ENCODE measurements around the gene SLC9A9.
"Not testable (repeated sequence)": the region's sequence is repeated elsewhere in the genome, so short reads cannot be mapped to it uniquely, and the experiment has no call there.

The SLC9A9 gene

DNA sequence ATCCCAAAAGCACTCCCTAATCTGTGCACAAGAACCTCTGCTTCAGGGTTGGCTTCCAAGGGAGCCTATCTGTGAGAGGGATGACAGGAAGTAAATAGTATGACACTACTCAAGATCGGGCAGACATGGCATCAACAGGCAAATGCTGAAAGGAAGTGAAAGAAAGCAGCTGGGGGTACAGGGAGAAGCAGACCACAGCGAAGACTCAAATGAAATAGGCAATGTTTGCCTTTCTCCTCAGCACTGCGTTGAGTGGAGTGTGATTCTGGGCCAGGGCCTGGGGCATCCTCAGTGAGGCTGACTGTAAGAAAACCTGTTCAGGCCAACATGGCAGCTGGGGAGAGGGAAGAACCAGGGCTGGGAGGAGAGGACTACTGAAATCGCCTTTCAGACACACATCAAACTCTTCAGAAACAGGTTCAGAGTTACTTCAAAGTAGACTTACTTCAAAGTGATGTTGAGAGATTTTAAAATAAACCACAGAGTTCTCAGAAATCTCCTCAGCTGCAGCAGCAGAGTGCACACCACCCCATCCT, 96.6 kb downstream of the SLC9A9 start:
- DNase-seq: peak; percentile 21

DNA sequence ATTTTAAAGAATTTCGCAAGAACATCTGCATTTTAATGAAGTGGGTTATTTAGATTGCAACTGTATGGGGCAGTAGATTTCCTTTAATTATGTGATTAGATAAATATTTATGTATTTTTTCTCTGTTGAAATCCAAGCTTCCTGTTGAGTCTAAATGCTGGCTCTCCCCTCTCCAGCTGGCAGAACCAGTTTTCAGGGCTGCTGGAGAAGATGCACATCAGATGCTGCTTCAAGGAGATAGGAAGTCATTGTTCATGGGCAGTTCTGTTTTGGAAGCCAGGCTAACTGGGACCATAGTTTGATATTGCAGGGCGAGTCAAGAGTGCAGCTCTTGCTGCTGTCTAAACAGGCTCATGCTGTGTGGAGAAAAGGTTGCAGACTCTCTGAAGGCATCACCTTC, 97.4 kb downstream of the SLC9A9 start:
- DNase-seq: no peak

DNA sequence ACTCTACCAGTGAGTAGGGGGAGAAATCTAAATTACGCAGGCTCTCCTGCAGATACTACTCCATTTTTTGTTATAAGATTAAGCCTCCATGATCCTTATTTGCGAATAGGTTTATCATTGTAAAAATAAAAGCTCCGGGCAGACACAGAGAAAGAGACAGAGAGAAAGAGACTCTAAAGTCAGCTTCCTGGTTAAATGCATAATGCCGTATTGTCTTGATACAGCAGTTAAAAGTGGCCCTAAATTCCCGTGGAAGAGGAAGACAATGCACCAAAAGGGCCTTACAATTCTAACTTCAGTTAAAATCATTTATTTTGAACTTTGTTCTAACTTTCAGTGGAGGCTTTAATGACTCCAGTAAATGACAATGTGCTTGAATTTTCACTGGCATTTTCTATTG, 98.3 kb downstream of the SLC9A9 start:
- no peak for DNase-seq

DNA sequence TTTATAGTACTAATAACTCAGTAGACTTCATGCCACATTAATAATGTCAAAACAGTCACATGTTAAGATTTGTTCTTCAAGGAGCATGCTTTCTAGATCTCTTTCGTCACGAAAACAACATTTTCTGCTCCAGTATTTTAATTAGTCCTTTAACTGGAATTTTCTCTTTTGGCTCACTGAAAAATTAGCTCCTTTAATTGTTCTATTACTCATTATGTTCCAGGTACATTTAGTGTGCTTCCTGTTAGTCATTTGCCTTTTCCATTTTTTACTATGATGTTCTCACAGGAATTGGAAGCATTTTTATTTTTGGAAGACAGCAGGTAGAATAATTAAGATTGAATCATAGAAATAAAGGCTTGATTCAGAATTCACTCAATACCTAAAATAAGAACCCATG, 111.2 kb downstream of the SLC9A9 start:
- no peak for DNase-seq

DNA sequence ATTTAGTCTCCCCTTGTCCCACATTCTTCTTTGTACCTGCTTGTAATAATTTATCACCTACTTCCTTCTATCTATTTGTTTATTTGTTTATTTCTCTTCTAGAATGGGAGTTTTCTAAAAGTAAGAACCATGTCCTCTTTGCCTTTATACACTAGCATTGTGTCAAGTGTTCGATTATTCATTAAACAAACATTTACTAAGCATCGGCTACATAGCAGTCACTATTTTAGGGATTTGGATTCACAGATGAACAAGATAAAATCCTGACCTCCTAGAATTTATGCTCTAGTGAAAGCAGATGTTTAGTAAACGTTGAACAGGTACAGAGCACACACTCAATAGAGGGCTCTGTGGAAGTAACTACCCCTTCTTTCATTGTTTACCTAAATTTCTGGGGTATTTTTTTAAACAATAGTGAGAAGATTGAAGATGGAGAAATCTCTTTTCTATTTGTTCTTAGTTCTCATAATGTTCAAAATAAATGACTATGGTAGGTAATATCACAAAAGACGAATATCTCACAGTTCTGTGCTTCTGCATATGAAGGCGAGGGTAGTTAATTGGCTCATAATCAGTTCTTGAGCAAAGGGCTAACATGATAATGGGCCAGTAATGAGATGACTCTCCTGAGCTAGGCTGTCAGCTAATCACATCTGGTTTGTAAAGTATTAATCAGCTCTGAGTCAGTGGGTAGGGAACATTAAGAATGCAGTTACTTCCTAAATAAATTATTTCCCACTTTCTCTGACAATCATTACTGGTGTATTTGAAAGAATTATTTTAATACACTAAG, 111.9 kb downstream of the SLC9A9 start:
- DNase-seq: no peak

DNA sequence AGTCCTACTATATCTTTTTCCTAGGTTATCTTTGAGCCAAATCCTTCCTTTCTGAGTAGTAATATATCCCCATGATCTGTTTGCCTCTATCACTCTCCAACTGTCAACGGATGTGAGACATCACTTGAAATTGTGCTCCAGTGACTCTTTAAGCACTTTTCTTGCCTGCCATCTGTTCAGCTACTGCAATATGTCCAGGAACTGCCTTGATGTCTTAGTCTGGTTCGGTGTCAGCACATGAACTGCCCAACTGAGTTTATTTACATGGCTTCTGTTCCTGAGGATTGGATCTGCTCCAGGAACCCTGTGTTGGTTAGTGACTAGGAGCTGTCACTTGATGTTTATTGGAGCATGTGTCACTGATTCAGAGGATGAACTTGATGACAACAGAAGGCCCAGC, 116.5 kb downstream of the SLC9A9 start:
- DNase-seq: no peak

DNA sequence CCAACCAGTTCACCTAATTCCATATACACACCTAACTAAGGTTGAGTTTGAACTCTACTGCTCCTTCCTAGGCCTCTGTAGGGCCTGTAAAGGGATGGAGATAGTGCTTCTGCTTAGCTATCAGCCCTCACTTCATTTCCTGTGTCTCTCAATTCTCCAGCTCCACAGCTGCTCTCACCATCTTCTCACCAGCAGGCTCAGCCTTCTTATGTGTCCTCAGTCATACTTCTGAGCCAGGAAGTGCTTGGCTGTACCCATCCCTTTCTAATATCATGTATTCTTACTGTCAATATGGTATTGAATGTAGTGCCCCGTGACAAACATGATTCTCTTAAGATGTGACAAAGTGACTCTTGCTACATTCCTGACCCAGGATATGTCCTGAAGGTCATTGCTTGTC, 116.9 kb downstream of the SLC9A9 start:
- no peak for DNase-seq

DNA sequence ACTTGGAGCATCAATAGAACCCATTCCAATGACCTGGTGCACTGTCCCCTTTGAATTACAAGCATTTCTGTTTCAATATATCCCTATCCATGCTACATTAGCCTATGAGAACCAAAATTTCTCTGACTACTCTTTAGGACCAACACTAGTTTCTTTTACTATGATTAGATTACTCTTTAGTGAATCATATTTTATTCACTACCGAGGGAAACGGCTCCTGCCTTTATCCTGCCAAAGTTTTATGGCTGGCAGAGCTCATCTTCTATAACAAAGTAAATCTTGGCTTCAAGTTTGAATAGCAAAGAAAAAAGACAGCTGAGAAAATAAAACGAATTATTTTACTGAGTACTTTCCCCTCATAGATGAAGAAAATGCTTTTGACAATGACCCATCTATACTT, 120.9 kb downstream of the SLC9A9 start:
- DNase-seq: no peak

DNA sequence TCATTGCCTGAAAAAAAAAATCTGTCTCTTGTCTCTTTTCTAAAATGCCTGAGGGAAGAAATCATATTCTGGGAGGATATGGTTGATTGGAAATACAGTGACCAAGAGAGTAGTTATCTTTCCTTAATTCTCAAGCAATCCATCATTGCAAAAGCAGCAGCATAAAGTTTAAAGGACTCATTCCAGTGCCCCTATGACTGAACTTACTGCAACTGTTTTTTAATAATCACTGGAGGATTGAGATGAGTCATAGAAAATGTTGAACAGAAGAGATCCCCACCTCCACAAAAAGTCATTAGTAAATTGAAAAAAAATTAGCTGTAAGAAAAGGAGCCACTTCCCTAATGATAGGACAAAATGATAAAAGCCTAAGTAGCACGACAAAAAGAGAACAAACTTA, 121.5 kb downstream of the SLC9A9 start:
- no peak for DNase-seq

DNA sequence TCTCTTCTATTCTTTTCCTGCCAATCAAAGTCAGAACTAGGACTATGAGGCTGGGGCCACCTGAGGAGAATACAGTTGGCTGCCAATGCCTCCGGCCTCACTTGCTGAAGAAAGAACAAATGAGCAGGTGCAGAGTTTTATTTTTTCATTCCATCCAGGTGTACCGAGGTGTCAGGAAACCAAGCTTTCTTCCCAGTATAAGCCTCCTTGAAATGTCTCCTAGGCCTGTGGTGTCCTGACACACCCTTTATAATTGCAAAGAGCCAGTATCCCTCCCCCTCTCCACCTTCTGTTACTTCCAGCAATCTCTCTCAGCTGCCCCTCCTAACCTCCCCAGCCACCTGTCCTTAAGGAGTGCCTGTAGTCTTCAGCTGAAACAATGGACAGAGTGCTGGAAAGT, 127.9 kb downstream of the SLC9A9 start:
- DNase-seq: no peak

DNA sequence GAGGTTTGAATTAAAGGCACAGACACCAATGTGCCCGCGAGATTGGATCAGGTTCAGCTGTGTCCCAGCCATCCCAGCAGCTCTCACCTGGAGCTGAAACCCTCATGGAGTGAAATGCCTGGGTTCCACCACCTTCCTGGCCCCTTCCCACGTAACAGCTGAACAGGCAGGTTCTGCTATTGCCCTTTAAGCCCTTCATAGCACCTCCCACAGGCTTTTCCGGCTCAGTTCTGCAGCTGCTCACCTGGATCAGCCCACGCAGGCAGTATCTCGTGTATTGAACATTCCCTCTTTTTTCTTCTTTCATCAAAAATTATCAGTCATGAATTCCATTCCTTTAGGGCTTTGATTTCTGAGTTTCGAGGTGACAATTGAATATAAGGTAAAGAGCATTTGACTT, 129.8 kb downstream of the SLC9A9 start:
- no peak for DNase-seq

DNA sequence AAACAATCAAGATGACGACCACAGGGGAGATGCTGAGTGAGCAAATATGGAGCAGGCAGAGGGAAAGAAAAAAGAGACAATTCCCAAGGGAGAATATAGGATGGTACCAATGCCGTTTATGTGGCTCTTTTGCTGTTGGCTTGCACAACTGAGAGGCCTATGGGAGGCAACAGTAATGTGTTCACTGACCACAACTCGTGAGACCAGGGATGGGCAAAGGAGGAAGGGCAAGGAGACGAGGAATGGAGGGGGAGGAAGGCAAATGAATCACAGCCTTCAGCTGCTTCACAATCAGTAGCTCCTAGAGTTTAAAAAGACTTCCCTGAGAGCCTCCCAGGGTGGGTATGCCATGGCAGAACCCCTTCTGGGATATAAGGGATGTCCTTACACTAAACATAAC, 131.5 kb downstream of the SLC9A9 start:
- DNase-seq: no peak

DNA sequence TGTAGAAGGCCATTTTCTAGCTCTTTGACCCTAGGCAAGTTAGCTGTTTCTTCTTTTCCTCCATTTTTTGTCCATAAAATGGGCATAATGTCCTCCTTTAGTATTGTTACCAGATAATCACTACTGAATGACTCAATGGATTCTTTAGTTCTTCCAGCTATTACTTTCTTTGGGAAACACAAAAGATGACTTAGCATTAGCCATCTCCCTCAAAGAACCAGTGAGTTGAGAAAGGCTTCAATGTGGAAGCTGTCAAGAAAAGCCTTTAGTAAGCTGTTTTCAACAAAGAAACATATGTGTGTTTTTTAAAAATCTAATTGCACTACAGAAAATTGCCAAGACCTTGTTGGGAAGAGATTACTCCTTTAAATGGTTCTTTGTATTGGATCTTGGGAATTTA, 135.7 kb downstream of the SLC9A9 start:
- DNase-seq: no peak

DNA sequence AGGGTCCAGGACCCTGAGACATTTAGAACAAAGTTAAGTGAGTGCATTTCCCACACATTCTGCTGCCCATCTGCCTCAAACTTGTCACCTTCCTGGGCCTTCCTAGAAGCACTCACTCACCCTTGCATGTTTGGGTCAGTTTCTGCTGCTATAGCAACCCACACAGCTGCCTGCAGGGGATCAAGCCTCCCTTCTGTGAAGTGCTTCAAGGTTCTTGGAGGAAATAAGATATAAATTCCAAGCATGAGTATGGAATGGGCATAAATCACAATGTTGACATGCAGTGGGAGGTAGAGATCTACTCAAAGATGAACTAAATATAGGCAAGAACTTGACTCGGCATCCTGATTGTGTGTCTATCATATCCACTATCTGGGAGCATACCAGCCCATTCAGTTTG, 140.4 kb downstream of the SLC9A9 start:
- DNase-seq: no peak

DNA sequence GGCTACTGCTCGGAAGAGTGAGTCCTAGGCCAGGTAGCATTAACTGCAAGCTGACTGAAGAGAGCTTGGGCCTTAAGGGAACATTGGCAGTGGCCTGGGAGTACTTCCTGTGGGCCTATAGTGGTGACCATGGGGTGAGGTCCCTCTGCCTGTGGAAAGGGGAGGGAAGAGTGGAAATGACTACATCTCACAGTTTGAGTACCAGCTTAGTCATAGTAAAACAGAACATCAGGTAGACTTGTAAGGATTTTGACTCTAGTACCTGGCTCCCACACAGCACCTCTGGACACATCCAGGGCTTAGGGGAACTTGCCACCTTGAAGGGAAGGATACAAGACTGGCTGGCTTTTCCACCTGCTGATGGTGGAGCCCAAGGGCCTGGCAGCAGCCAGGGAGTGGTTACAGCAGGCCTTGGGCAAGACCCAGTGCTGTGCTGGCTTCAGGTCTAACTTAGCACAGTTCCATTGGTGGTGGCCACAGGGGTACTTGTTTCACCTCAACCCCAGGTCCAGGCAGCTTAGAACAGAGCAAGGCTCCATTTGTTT, 147.8 kb downstream of the SLC9A9 start:
- no peak for DNase-seq

DNA sequence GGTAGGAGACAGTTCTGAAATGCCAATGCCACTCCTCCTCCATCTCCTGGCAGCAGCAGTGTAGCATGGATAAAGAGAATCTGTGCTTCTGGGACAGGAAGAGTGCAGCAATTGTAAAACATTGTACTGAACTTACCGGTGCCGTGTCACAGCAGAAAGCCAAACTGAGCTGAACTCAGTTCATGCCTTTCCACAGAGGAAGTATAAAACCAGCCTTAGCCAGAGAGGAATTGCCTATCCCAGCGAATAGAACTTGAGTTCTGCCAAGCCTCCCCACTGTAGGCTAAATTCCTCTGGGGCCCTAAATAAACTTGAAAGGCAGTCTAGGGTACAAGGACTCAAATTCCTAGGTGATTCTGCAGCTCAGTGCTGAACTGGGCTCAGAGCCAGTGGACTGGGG, 148.8 kb downstream of the SLC9A9 start:
- DNase-seq: no peak

DNA sequence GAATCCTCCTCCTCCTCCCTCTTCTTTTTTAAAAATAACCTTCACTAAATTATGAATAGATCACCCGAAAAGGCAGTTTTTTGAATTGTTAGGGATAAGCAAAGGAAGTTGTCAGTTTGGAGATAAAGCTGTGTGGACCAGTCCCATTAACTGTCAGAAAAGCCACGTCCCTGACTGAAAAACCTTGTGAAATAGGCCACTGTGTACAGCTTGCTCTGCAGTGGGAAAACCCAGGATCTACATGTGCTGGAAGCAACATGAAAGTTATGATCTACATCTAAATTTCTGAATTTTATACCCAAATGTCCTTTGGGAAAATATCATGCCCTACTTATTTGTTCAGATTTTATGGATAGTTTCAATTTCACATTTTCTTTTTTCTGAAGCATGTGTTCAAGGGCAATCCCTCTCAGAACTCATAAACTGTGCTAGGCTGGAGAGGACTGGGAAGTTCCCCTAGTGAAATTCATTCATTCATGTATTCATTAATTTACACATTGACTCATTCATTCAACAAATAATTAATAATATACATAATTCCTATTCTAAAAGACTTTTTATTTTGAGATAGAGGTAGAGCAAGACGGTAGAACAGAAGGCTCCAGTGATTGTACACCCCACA, 149.5 kb downstream of the SLC9A9 start:
- DNase-seq: no peak

DNA sequence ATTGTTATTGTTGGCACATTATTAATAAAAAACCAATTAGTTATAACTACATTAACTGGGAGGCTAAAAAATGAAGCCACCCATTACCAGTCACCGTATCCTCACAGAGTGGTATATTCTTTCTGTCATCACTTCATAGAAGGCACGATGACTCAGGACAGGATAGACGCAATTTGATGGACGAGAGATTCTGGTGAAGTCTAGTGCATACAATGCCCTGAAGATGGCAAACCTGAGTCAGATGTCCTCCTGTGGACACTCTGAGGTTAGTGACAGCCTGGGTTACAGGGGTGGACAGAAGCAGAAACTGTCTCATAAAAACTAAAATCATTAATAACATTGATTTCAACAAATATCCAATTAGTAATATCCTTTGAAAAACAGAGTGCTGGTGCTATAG, 150.3 kb downstream of the SLC9A9 start:
- no peak for DNase-seq

DNA sequence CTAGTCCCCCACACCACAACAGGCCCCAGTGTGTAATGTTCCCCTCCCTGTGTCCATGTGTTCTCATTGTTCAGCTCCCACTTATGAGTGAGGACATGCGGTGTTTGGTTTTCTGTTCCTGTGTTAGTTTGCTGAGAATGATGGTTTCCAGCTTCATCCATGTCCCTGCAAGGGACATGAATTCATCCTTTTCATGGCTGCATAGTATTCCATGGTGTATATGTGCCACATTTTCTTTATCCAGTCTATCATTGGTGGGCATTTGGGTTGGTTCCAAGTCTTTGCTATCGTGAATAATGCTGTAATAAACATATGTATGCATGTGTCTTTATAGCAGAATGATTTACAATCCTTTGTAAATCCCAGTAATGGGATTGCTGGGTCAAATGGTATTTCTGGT, 152.9 kb downstream of the SLC9A9 start:
- not testable (repeated sequence) for DNase-seq

DNA sequence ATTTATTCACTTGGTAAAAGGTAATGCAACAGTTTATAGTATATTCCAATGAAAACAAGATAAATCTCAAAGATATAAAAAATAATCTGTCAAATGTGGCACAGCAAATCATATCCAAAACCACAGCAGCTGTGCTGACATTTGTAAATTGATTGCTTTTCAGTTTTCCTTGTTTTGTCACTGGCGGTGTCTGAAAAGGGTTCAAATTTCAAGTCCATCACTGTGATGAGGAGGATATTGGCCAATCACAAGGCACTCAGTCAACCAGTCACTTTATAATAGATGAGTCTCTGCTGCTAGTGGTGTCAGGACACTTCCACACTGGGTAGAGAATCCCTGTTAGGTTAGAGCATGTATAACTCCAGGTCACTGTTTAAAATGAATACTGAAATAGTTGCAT, 154.8 kb downstream of the SLC9A9 start:
- no peak for DNase-seq

DNA sequence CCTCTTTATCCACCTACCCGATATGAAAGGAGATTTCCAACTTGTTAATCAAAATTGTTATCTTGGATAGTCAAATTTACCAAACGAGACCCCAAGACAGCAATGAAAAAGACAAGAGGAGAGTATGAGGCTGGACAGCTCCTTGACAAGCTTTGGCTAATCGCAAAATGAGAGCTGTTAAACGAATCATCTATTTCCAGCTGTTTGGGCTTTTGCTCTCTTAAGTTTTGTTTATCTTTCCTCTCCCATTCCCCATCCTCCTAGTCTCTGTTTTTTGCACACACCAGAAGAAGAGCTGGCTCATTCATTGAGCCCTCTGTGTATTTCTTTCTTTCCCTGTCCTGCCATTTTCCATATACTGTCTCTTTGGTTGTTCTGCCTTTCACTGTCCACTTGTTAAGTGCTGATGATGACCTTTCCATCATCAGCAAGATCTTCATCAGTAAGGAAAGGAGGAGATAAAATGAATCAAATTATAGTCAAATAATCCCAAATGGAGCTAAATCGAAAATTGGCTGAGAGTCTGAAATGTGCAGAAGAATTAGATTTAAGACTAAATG, 161.6 kb downstream of the SLC9A9 start:
- DNase-seq: no peak

DNA sequence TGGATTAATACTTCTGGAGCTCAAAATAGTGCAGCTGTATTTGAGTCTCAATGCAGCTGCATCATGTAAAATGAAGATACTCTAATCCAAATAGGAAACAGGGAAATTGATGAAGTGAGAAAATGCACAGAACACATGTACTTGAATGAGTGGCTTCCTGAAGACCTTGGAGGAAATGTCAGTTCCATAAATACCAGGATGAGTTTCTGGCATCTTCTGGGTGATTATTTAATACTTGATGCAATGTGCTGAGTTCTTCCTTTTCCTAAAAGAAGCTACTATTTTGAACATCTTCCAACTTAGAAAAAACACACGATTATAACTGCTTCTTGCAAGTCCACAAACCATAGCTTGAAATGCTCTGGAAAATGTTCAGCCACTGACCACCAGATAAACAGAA, 162.8 kb downstream of the SLC9A9 start:
- no peak for DNase-seq

DNA sequence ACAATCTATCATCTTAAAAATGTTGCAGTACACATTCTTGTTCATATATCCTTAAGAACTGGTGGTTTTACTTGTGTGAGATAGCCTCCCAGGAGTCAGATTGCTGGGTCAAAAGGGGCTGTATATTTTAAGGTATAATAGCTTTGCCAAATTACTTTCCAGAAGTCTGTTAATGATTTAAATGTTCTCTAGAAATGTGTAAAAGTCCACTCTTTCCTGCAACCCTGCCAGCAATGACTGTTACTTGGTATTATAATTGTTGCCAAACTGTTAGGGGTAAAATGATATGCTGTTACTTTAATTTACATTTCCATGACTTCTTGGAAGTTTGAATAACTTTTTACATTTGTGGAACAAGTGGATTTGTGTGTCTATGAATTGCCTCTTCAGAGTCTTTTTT, 170.8 kb downstream of the SLC9A9 start:
- no peak for DNase-seq

DNA sequence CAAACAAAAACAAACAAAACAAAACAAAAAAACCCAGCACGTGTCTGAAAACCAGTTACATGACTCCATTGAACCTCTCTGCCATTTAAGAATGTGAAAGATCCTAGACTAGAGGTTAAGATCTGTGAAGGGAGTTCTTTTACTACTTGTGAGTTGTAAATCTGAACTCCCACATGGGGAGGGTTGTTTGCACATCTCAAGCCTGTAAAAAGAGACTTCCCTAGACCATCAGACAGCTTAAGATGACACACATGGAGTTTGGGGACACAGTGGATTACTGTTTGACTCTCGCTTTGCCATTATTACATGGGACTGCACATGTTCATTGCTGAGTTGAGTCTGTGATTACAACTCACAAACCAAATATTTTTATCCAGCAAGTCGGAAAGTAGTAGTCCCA, 171.5 kb downstream of the SLC9A9 start:
- no peak for DNase-seq
